Measurements from ENCODE around the gene ADGRA3. TPM values are rescaled to one million over a fixed set of nuclear protein-coding genes. Genes with fewer than 3 reads are reported as not detected.

Gene ADGRA3
- polyA plus RNA-seq, 3 donors, result 0.07 TPM; not detected in 2

DNA sequence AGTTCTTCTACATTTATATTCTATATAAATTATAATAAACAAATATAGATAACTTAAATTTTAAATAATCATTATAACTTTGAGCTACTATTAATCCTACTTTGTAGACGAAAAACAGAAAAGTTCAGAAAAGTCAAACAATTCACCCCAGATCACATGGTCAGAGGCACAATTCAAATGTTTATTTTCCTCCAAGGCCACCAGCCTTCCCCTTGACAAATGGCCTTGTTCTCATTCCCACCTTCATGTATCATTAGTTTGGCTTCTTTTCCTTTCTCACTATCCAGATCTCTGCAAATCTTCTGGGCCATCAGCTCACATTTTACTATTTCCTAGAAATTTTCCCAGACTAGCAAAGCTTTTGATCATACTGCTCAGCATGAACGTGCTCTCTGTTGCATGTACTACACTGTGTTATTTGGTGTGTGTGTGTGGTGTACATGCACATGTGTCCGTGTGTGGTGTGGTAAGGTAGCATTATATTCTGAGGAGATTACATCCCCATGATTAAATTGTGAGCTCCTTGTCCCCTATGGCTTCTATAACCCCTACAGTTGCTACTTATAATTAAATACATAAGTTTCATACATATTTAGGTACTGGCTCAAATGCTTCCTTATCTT is 61.5 kb downstream of the ADGRA3 start:
- Mint-ChIP-seq H3K36me3 (no peaks in the 10 kb centered on the region), H3K4me1 (no peaks in the 10 kb centered on the region), H3K27me3 (ENCODE audit: low read depth in 3 of 3) (no peaks in the 10 kb centered on the region), H3K9me3 (no peaks in the 10 kb centered on the region), H3K27ac (no peak overlapping the region), H3K4me3 (no peak overlapping the region)
- H3K79me2 ChIP-seq (ENCODE audit: insufficient read depth, low read length), result no peaks in the 10 kb centered on the region
- H3K9me3 ChIP-seq (replicated peaks in 1 of 2; ENCODE audit: control insufficient read depth in 1 of 2, insufficient read depth in 1 of 2, low read length in 2 of 2), result no peaks in the 10 kb centered on the region
- H3K4me1 ChIP-seq (ENCODE audit: control insufficient read depth in 1 of 2, insufficient read depth in 2 of 2, low read length in 2 of 2), result no peaks in the 10 kb centered on the region
- H2AFZ ChIP-seq (ENCODE audit: insufficient read depth, low read depth, low read length, poor library complexity, severe bottlenecking), result no peak overlapping the region
- no peaks in the 10 kb centered on the region for H3K27me3 ChIP-seq (ENCODE audit: control insufficient read depth in 2 of 2, insufficient read depth in 2 of 2, low read length in 2 of 2)
- no peak for TF ChIP-seq CTCF (IDR thresholded peaks at IDR 0.05)
- no peak overlapping the region for H3K27ac ChIP-seq (ENCODE audit: low read depth in 1 of 2, low read length in 2 of 2)
- no peaks in the 10 kb centered on the region for H4K20me1 ChIP-seq (ENCODE audit: insufficient read depth, low read length)
- WGBS (ENCODE audit: insufficient coverage), result 100% methylated on average over 1 of the region's 3 CpGs
- H3K4me2 ChIP-seq (replicated peaks; ENCODE audit: extremely low read depth, low read length, poor library complexity, severe bottlenecking), result no peak overlapping the region
- DNase-seq, result no peak
- no peaks in the 10 kb centered on the region for H3K36me3 ChIP-seq (replicated peaks in 1 of 2; ENCODE audit: control insufficient read depth in 1 of 2, insufficient read depth in 2 of 2, low read length in 2 of 2)
- no peak overlapping the region for H3K9ac ChIP-seq (ENCODE audit: insufficient read depth, low read length, poor library complexity, severe bottlenecking)
- no peak overlapping the region for H3K4me3 ChIP-seq (replicated peaks in 1 of 3; ENCODE audit: low read depth in 2 of 3, low read length in 3 of 3)
- intact Hi-C loops (cut with micrococcal nuclease), result no loop called here

- intact Hi-C loops (cut with micrococcal nuclease), result no loop called here
- no peaks in the 10 kb centered on the region for H3K4me1 Mint-ChIP-seq
- DNase-seq, result no peak
- Histone ChIP-seq H2AFZ (ENCODE audit: insufficient read depth, low read depth, low read length, poor library complexity, severe bottlenecking) (no peak overlapping the region), H3K4me3 (replicated peaks in 1 of 3; ENCODE audit: low read depth in 2 of 3, low read length in 3 of 3) (no peak overlapping the region), H3K79me2 (ENCODE audit: insufficient read depth, low read length) (no peaks in the 10 kb centered on the region), H3K4me2 (replicated peaks; ENCODE audit: extremely low read depth, low read length, poor library complexity, severe bottlenecking) (no peak overlapping the region), H3K9ac (ENCODE audit: insufficient read depth, low read length, poor library complexity, severe bottlenecking) (no peak overlapping the region), H3K4me1 (ENCODE audit: control insufficient read depth in 1 of 2, insufficient read depth in 2 of 2, low read length in 2 of 2) (no peaks in the 10 kb centered on the region), H3K36me3 (replicated peaks in 1 of 2; ENCODE audit: control insufficient read depth in 1 of 2, insufficient read depth in 2 of 2, low read length in 2 of 2) (no peaks in the 10 kb centered on the region), H3K9me3 (replicated peaks in 1 of 2; ENCODE audit: control insufficient read depth in 1 of 2, insufficient read depth in 1 of 2, low read length in 2 of 2) (no peaks in the 10 kb centered on the region), H3K27ac (ENCODE audit: low read depth in 1 of 2, low read length in 2 of 2) (no peak overlapping the region), H3K27me3 (ENCODE audit: control insufficient read depth in 2 of 2, insufficient read depth in 2 of 2, low read length in 2 of 2) (no peaks in the 10 kb centered on the region), H4K20me1 (ENCODE audit: insufficient read depth, low read length) (no peaks in the 10 kb centered on the region)
- 100% methylated on average over 2 of the region's 6 CpGs for WGBS (ENCODE audit: insufficient coverage)
- no peaks in the 10 kb centered on the region for H3K27me3 Mint-ChIP-seq (ENCODE audit: low read depth in 3 of 3)
- no peak for TF ChIP-seq CTCF (IDR thresholded peaks at IDR 0.05)
- H3K9me3 Mint-ChIP-seq, result no peaks in the 10 kb centered on the region
- H3K36me3 Mint-ChIP-seq, result no peaks in the 10 kb centered on the region
- peak overlapping the region in 2 of 7 donors; percentile 45 to 50 for H3K27ac Mint-ChIP-seq
- no peak overlapping the region for H3K4me3 Mint-ChIP-seq
Observed at GRCh38 chr4:22444813-22445212, 71.1 kb downstream of the ADGRA3 start.
